NCI-H345 treated with DMSO at 0.1 percent for 48 hours (cell line): ENCODE data around the gene CCDC39.
"Not testable (repeated sequence)": the region's sequence is repeated elsewhere in the genome, so short reads cannot be mapped to it uniquely, and the experiment has no call there.

ENCODE experiments used
- DNase-seq: peaks from one replicate; lab custom pipeline; 2025; ENCODE audit not compliant: unreplicated experiment; lab: John Stamatoyannopoulos, UW

Gene CCDC39

GRCh38 chr3:180626844-180627243 lies 52.4 kb downstream of the CCDC39 start:
- no peak for DNase-seq

- no peak for DNase-seq
Observed at GRCh38 chr3:180624714-180625113, 54.6 kb downstream of the CCDC39 start.

GRCh38 chr3:180619723-180620122 lies 59.6 kb downstream of the CCDC39 start:
- DNase-seq = no peak

- DNase-seq = not testable (repeated sequence)
Observed at GRCh38 chr3:180618563-180618962, 60.7 kb downstream of the CCDC39 start.

GRCh38 chr3:180617049-180617448 lies 62.2 kb downstream of the CCDC39 start:
- no peak for DNase-seq

GRCh38 chr3:180615954-180616353 lies 63.3 kb downstream of the CCDC39 start:
- DNase-seq = no peak

GRCh38 chr3:180612364-180612763 lies 66.9 kb downstream of the CCDC39 start:
- no peak for DNase-seq

- DNase-seq = no peak
Observed at GRCh38 chr3:180611006-180611405, 68.3 kb downstream of the CCDC39 start.

GRCh38 chr3:180601688-180602666 lies 77.3 kb downstream of the CCDC39 start, which contains the start of gene TTC14:
TSS of gene TTC14 (plus strand) at chr3:180602163. CDS start at chr3:180602262, 99 bp downstream.
- DNase-seq = peak; percentile 97

GRCh38 chr3:180600473-180600872 lies 78.8 kb downstream of the CCDC39 start:
- DNase-seq = no peak

GRCh38 chr3:180595559-180595935 lies 83.7 kb downstream of the CCDC39 start:
- DNase-seq = no peak

- peak; percentile 36 for DNase-seq
Observed at GRCh38 chr3:180594631-180595558, 84.4 kb downstream of the CCDC39 start.

GRCh38 chr3:180593631-180594030 lies 85.7 kb downstream of the CCDC39 start:
- DNase-seq = not testable (repeated sequence)

- no peak for DNase-seq
Observed at GRCh38 chr3:180590396-180590795, 88.9 kb downstream of the CCDC39 start.

- no peak for DNase-seq
Observed at GRCh38 chr3:180580934-180581333, 98.4 kb downstream of the CCDC39 start.

- DNase-seq = no peak
Observed at GRCh38 chr3:180575571-180575970, 103.7 kb downstream of the CCDC39 start.

- DNase-seq = no peak
Observed at GRCh38 chr3:180571831-180572598, 107.3 kb downstream of the CCDC39 start.

GRCh38 chr3:180570238-180570637 lies 109.1 kb downstream of the CCDC39 start:
- no peak for DNase-seq

- DNase-seq = no peak
Observed at GRCh38 chr3:180564676-180565075, 114.6 kb downstream of the CCDC39 start.
